GM12891 (cell line): ENCODE data around the gene INHBC.
A peak's percentile ranks its signal among the peaks of the same experiment; 100 is the strongest.
"Not testable (repeated sequence)": the region's sequence is repeated elsewhere in the genome, so short reads cannot be mapped to it uniquely, and the experiment has no call there.

Experiments used
- DNase-seq: peaks from one replicate; pipeline ENCODE4 v3.0.0; 2011; ENCODE audit warnings: low spot score; ENCODE audit not compliant: insufficient read length
- FAIRE-seq: peaks from 2 replicates; lab custom pipeline; 2011; peaks lifted over from hg19 to GRCh38; lab: Jason Lieb, UNC
- PAX5 ChIP-seq: IDR thresholded peaks from 2 replicates; pipeline ENCODE4 v1.6.1; 2011; ENCODE audit warnings: low read length, moderate library complexity, mild to moderate bottlenecking; ENCODE audit not compliant: insufficient read depth, severe bottlenecking
- POLR2A ChIP-seq: IDR thresholded peaks from 2 replicates; pipeline ENCODE4 v1.6.1; 2011; ENCODE audit warnings: low read depth, low read length, control low read depth
- POLR2AphosphoS5 ChIP-seq: IDR thresholded peaks from 2 replicates; pipeline ENCODE4 v1.6.1; 2011; ENCODE audit warnings: low read depth, low read length, control low read depth
- POU2F2 ChIP-seq: IDR thresholded peaks from 2 replicates; pipeline ENCODE4 v1.6.1; 2011; ENCODE audit warnings: low read depth, mild to moderate bottlenecking, control low read depth, low read length, moderate library complexity
- SPI1 ChIP-seq: IDR thresholded peaks from 2 replicates; pipeline ENCODE4 v1.6.1; 2011; ENCODE audit warnings: low read depth, low read length, control low read depth
- TAF1 ChIP-seq: IDR thresholded peaks from 2 replicates; pipeline ENCODE4 v1.6.1; 2011; ENCODE audit warnings: low read depth, low read length, control low read depth

INHBC gene

GRCh38 chr12:57404966-57405640 is 29.5 kb upstream of the INHBC start:
- no peak for TF ChIP-seq TAF1
- TF ChIP-seq PAX5 = no peak
- no peak for TF ChIP-seq POLR2A
- no peak for TF ChIP-seq POLR2AphosphoS5
- FAIRE-seq = peak; percentile 16
- DNase-seq = no peak

GRCh38 chr12:57410534-57410933 is 24.1 kb upstream of the INHBC start:
- no peak for FAIRE-seq
- TF ChIP-seq TAF1 (no peak), POU2F2 (no peak), POLR2AphosphoS5 (no peak), POLR2A (no peak), PAX5 (no peak), SPI1 (no peak)
- no peak for DNase-seq

DNA sequence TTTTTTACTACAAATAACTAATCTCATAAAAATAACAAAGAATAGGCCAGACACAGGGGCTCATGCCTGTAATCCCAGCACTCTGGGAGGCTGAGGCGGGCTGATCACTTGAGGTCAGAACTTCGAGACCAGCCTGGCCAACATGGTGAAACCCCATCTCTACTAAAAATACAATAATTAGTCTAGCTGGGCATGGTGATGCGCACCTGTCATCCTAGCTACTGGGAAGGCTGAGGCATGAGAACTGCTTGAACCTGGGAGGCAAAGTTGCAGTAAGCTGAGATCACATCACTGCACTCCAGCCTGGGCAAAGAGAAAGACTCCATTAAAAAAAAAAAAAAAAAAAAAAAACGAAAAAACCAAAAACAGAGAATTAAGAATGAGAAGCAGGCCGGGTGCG is 20.4 kb upstream of the INHBC start:
- FAIRE-seq, DNase-seq: not testable (repeated sequence)

DNA sequence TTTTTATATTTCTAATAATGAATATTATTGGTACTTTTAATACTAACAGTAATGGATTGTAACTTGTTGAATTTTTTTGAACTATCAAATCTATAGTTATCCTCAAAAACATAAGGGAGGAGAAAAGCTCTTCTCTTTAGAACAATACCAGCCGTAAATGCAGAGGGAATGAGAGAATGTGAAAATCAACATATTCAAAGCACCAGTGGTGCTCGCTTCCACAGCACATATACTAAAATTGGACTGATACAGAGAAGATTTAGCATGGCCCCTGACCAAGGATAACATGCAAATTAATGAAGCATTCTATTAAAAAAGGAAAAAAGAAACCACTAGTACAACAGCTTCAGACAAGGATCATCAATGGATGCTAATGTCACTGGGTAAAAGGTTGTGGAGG is 19.5 kb upstream of the INHBC start:
- no peak for DNase-seq
- TF ChIP-seq SPI1 = no peak
- TF ChIP-seq POU2F2 = no peak
- no peak for FAIRE-seq

GRCh38 chr12:57416039-57416996 is 18.3 kb upstream of the INHBC start:
- no peak for FAIRE-seq
- DNase-seq = no peak
- TF ChIP-seq SPI1 = peak; percentile 31; the same call in 1 of the 2 replicates
- no peak for TF ChIP-seq POU2F2

DNA sequence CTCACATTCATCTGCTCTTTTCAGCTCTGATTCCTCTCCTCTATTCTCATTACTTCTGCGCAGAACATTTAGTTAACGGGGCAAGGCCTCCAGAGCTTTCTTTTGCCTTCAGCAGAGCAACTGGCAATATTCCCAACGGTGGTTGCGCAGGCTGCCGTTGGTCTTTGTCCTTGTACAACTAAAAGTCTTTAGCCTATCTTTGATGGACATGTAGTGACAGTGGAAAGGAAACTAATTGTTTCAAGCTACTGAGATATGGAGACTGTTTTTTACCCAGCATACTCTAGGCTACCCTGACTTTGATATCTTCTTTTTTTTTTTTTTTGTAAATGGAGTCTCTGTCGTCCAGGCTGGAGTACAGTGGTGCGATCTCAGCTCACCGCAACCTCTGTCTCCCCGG is 16.3 kb upstream of the INHBC start:
- DNase-seq (no peak), FAIRE-seq (no peak)
- TF ChIP-seq SPI1 (no peak), TAF1 (no peak), POU2F2 (no peak), POLR2A (no peak), PAX5 (no peak), POLR2AphosphoS5 (no peak)

- no peak for TF ChIP-seq POU2F2
- no peak for TF ChIP-seq SPI1
- no peak for TF ChIP-seq POLR2A
- TF ChIP-seq POLR2AphosphoS5 = no peak
- no peak for TF ChIP-seq TAF1
- TF ChIP-seq PAX5 = no peak
- FAIRE-seq (no peak), DNase-seq (no peak)
Observed at GRCh38 chr12:57419495-57419894, 15.1 kb upstream of the INHBC start.

GRCh38 chr12:57420482-57420881 is 14.1 kb upstream of the INHBC start:
- DNase-seq (no peak), FAIRE-seq (no peak)
- TF ChIP-seq PAX5 (no peak), POU2F2 (no peak), POLR2AphosphoS5 (no peak), SPI1 (no peak), POLR2A (no peak), TAF1 (no peak)

GRCh38 chr12:57426948-57427347 is 7.6 kb upstream of the INHBC start:
- not testable (repeated sequence) for DNase-seq, FAIRE-seq

GRCh38 chr12:57428965-57429364 is 5.6 kb upstream of the INHBC start:
- DNase-seq (no peak), FAIRE-seq (no peak)
- TF ChIP-seq POLR2A = no peak
- TF ChIP-seq POLR2AphosphoS5 = no peak
- no peak for TF ChIP-seq POU2F2
- no peak for TF ChIP-seq PAX5
- no peak for TF ChIP-seq SPI1
- no peak for TF ChIP-seq TAF1
